HG03354 (cell line): Measurements from ENCODE around the gene LDLRAD4.

Experiments used
- ATAC-seq: cut with Tn5 transposase; IDR thresholded peaks from one replicate; pipeline ENCODE4 v1.9.1; 2021; ENCODE audit warnings: mild to moderate bottlenecking; ENCODE audit not compliant: unreplicated experiment, poor library complexity, severe bottlenecking

LDLRAD4 gene

GRCh38 chr18:13357289-13357688, 138.7 kb downstream of the LDLRAD4 start:
- ATAC-seq, result no peak

- no peak for ATAC-seq
These were observed 140.7 kb downstream of the LDLRAD4 start for GRCh38 chr18:13359210-13359609.

- ATAC-seq, result no peak
These were observed 142.9 kb downstream of the LDLRAD4 start for GRCh38 chr18:13361431-13361830.

- ATAC-seq, result no peak
These were observed 143.5 kb downstream of the LDLRAD4 start for GRCh38 chr18:13362051-13362450.

GRCh38 chr18:13362607-13363006, 144.0 kb downstream of the LDLRAD4 start:
- no peak for ATAC-seq

GRCh38 chr18:13363359-13363758, 144.8 kb downstream of the LDLRAD4 start:
- no peak for ATAC-seq

GRCh38 chr18:13364721-13365205, 146.2 kb downstream of the LDLRAD4 start:
- no peak for ATAC-seq

GRCh38 chr18:13366131-13366530, 147.6 kb downstream of the LDLRAD4 start:
- ATAC-seq, result no peak

- no peak for ATAC-seq
These were observed 148.0 kb downstream of the LDLRAD4 start for GRCh38 chr18:13366541-13366940.

- no peak for ATAC-seq
These were observed 148.7 kb downstream of the LDLRAD4 start for GRCh38 chr18:13366962-13367892.

- no peak for ATAC-seq
These were observed 149.7 kb downstream of the LDLRAD4 start for GRCh38 chr18:13368080-13368813.

- no peak for ATAC-seq
These were observed 150.8 kb downstream of the LDLRAD4 start for GRCh38 chr18:13369353-13369752.

- ATAC-seq, result no peak
These were observed 151.4 kb downstream of the LDLRAD4 start for GRCh38 chr18:13369756-13370510.

GRCh38 chr18:13370995-13371625, 152.6 kb downstream of the LDLRAD4 start:
- ATAC-seq, result no peak

GRCh38 chr18:13371689-13372418, 153.3 kb downstream of the LDLRAD4 start:
- no peak for ATAC-seq

GRCh38 chr18:13372531-13372951, 154.0 kb downstream of the LDLRAD4 start:
- ATAC-seq, result no peak

- ATAC-seq, result no peak
These were observed 155.5 kb downstream of the LDLRAD4 start for GRCh38 chr18:13374096-13374467.

- ATAC-seq, result peak; percentile 15
These were observed 156.1 kb downstream of the LDLRAD4 start for GRCh38 chr18:13374468-13375301.
